GOT3 (cell line): ENCODE measurements around the gene ANKRD23.
"Not testable (repeated sequence)": the region's sequence is repeated elsewhere in the genome, so short reads cannot be mapped to it uniquely, and the experiment has no call there.

Source experiments
- DNase-seq: peaks from one replicate; lab custom pipeline; 2025; ENCODE audit warnings: mixed read lengths; lab: John Stamatoyannopoulos, UW

Gene ANKRD23

DNA sequence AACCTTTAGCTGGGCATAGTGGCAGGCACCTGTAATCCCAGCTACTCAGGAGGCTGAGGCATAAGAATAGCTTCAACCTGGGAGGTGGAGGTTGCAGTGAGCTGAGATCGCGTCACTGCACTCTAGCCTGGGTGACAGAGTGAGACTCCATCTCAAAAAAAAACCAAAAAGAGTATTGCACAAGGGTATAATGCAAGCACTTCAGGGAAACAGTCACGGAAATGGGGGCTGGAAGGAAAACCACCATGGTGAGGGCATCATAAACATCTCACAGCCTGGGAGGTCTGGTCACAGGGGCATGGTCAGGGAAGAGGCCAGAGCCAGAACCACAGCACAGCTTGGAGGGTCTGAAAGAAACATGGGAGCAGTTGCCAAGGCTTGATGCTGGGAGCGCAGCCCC lies 19.2 kb upstream of the ANKRD23 start:
- DNase-seq: not testable (repeated sequence)

DNA sequence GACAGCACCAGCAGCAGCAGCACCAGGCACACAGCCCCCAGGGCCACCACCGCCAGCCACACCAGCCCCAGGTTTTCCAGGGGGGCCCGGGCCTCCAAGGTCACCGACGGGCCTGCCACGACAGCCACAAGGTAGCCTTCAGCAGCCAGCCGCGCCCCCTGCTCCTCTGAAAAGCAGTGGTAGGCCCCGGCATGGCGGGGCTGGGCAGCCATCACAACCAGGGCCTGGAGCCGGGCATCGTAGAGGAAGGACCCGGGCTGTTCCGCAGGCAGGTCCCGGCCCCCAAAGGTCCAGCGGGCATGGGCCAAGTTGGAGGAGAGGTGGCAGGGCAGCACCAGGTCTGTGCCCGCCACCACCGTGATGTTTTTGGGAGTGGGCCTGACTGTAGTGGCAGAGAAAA lies 17.3 kb upstream of the ANKRD23 start:
- DNase-seq: no peak

DNA sequence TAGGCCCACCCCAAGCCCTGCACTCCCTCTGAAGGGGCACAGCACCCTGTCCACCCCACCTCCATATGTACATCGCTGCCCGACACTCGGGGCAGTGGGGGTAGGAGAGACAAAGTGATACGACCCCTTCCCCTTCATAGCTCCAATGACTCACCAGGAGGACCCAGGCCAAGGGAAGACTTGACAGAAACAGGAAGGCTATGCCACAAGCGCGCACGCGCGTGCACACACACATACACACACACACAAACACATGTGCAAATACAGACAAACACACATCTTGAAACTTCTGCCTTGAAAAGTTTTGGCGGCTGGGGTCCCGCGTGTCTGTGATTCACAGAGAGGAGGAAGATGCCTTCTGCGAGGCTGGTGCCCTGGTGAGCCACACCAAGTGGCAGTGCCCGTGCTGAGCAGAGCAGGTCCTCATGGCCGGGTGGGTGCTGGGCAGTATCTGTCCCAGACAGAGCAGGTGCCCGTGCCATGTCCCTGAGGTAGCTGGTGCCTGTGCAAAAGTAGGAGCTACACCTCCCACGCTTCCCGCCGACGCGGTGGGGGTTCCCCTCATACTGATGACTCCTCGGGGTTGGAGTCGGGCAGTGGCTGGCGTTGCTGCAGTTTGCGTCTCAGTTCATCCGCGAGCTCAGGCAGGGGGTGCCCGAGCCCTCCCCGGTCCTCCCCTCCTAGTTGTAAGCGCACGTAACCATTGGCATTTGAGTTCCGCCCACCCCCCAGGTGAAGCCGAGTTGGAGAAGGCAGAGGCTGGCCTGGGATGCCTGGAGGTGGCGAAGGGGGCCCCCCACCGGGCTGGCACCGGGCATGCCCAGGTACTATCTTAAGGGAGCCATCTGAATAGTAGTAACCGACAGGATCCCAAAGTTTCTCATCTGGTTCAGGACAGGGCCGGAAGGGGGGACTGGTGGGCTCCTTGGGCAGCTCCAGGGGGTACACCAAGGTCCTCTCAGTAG lies 16.5 kb upstream of the ANKRD23 start:
- no peak for DNase-seq

- DNase-seq: no peak
These were observed 15.9 kb upstream of the ANKRD23 start for GRCh38 chr2:96859681-96860064.

- DNase-seq: no peak
These were observed 15.4 kb upstream of the ANKRD23 start for GRCh38 chr2:96859099-96859649.

GRCh38 chr2:96857667-96858372 lies 14.0 kb upstream of the ANKRD23 start, which contains the start of gene ANKRD39:
ANKRD39 (minus strand) TSS chr2:96858016; CDS start chr2:96857987, 29 bp downstream.
- peak; percentile 97 for DNase-seq

- DNase-seq: no peak
These were observed 13.2 kb upstream of the ANKRD23 start for GRCh38 chr2:96856776-96857666.

- DNase-seq: no peak
These were observed 9.5 kb upstream of the ANKRD23 start for GRCh38 chr2:96853321-96853720.

- no peak for DNase-seq
These were observed 8.8 kb upstream of the ANKRD23 start for GRCh38 chr2:96852667-96853066.

DNA sequence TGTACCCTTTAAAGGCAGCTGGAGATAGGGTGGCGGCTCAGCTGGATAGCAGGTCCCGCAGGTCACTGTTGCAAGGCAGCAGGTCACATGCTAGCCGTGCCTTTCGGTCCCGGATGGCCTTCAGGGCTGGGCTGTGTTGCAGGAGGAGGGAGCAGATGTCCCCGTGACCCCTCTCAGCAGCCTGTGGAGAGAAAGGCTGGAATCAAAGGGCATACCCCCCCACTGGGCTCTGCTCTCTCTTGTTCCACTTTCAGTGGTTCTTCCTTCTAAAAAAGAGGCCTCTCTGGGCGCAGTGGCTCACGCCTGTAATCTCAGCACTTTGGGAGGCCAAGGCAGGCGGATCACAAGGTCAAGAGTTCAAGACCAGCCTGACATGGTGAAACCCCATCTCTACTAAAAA lies 4.4 kb upstream of the ANKRD23 start:
- no peak for DNase-seq

DNA sequence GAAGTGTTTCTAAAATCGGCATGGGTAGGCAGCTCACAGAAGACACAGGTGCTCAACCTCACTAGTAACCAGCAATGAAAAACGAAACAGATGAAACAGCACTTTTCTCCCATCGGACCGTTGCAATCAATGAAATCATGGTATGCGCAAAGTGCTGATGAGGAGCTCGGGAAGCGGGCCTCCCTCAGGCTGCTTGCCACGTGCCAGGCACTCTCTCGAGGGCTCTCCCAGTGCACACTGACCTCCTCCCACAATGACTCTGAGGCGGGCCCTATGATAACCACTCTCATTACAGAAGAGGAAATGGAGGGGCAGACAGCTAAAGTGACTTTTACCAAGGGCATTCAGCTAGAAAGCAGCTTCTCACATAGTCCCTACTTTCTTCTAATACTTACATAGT lies 3.8 kb upstream of the ANKRD23 start:
- DNase-seq: no peak

- no peak for DNase-seq
These were observed 3.0 kb upstream of the ANKRD23 start for GRCh38 chr2:96846825-96847224.

GRCh38 chr2:96844405-96844808 lies 586 bp upstream of the ANKRD23 start:
- no peak for DNase-seq

DNA sequence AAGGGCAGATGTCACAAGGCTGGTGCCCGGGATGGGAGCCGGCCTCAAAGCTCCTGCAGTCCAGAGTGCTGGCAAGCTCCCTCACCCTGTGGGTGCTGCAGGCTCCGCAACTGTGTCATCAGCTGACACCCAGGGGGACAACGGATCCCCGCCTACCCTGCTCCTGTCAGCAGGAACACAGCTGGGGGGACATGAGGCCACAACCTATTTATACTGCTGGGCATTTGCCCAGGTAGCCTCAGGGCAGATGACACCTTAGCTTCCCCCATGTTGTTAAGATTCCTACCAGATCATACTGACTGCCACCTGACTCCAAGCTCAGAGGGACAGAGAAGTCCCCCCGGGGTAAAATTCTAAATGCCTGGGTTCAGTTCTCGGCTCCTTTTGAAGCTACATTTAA lies 1.2 kb downstream of the ANKRD23 start:
- DNase-seq: no peak

- no peak for DNase-seq
These were observed 1.9 kb downstream of the ANKRD23 start for GRCh38 chr2:96841701-96842495.

DNA sequence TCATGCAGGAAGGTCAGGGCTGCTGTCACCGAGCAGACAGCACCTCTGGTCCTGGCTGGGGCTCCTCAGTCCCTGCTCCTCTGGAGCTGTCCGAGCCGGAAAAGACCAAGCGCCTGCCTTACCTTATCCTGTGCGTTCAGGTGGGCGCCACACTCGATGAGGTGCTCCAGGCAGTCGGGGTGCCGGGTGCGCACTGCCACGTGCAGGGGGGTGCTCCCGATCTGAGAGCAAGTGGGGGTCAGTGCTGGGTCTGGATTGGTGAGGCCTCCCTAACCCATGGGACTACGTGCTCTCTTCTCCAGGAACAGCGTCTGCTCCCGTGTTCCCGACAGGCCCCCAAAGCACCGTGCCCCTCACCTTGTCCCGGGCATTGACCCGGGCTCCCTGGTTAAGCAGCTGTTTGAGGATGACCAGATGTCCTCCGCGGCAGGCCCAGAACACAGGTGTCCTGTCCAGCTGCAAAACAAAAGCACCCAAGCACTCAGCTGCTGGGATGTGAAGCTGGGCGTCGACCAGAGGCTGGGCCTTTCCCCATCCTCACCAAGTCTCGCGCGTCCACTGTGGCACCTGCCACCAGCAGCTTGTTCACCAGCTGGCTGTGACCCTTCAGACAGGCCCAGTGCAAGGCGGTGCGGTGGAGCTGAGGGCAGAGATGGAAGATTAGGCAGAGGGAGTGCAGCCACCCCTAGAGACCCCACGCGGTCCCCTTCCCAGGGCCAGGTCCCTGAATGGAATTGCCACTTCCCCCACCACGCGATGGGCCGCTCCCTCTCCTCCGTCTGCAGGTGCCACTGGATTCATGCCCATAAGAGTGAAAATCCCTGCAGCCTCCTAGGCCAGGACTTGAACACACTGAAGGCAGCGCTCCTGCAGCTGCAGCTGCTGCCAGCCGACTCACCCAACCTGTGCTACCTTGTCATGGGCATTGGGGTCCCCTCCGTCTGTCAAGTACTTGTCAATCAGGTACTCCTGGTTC lies 3.7 kb downstream of the ANKRD23 start:
- DNase-seq: no peak

GRCh38 chr2:96839293-96839874 lies 4.4 kb downstream of the ANKRD23 start:
- DNase-seq: no peak

- DNase-seq: no peak
These were observed 5.2 kb downstream of the ANKRD23 start for GRCh38 chr2:96838345-96839292.
